ENCODE data around the gene HES2.
A peak's percentile ranks its signal among the peaks of the same experiment; 100 is the strongest.
"Not testable (repeated sequence)": the region's sequence is repeated elsewhere in the genome, so short reads cannot be mapped to it uniquely, and the experiment has no call there.

Gene HES2

GRCh38 chr1:6437012-6437700, 17.4 kb upstream of the HES2 start:
- DNase-seq (ENCODE audit: low read depth in 1 of 2, low spot score in 1 of 2) = not testable (repeated sequence)

GRCh38 chr1:6436277-6436676, 16.6 kb upstream of the HES2 start:
- not testable (repeated sequence) for DNase-seq (ENCODE audit: low read depth in 1 of 2, low spot score in 1 of 2)

- DNase-seq (ENCODE audit: low read depth in 1 of 2, low spot score in 1 of 2) = no peak
Measured at GRCh38 chr1:6435547-6435946, 15.8 kb upstream of the HES2 start.

GRCh38 chr1:6435129-6435528, 15.4 kb upstream of the HES2 start:
- no peak for DNase-seq (ENCODE audit: low read depth in 1 of 2, low spot score in 1 of 2)

- no peak for DNase-seq (ENCODE audit: low read depth in 1 of 2, low spot score in 1 of 2)
Measured at GRCh38 chr1:6434186-6434585, 14.5 kb upstream of the HES2 start.

GRCh38 chr1:6431645-6432579, 12.2 kb upstream of the HES2 start:
- DNase-seq (ENCODE audit: low read depth in 1 of 2, low spot score in 1 of 2) = not testable (repeated sequence)

GRCh38 chr1:6429660-6430411, 10.1 kb upstream of the HES2 start:
- DNase-seq (ENCODE audit: low read depth in 1 of 2, low spot score in 1 of 2) = not testable (repeated sequence)

GRCh38 chr1:6428453-6428852, 8.7 kb upstream of the HES2 start:
- not testable (repeated sequence) for DNase-seq (ENCODE audit: low read depth in 1 of 2, low spot score in 1 of 2)

- DNase-seq (ENCODE audit: low read depth in 1 of 2, low spot score in 1 of 2) = no peak
Measured at GRCh38 chr1:6427441-6428390, 8.0 kb upstream of the HES2 start.

GRCh38 chr1:6426972-6427350, 7.2 kb upstream of the HES2 start:
- DNase-seq (ENCODE audit: low read depth in 1 of 2, low spot score in 1 of 2) = no peak

GRCh38 chr1:6426277-6426971, 6.7 kb upstream of the HES2 start:
- no peak for DNase-seq (ENCODE audit: low read depth in 1 of 2, low spot score in 1 of 2)

GRCh38 chr1:6425658-6426057, 5.9 kb upstream of the HES2 start:
- DNase-seq (ENCODE audit: low read depth in 1 of 2, low spot score in 1 of 2) = no peak

GRCh38 chr1:6424619-6425593, 5.2 kb upstream of the HES2 start, which contains the start of gene ESPN:
TSS of gene ESPN (plus strand) at chr1:6424776. CDS start at chr1:6424956, 180 bp downstream.
- DNase-seq (ENCODE audit: low read depth in 1 of 2, low spot score in 1 of 2) = no peak

GRCh38 chr1:6424000-6424565, 4.4 kb upstream of the HES2 start:
- DNase-seq (ENCODE audit: low read depth in 1 of 2, low spot score in 1 of 2) = no peak

- peak; percentile 47 to 63 for DNase-seq (ENCODE audit: low read depth in 1 of 2, low spot score in 1 of 2)
Measured at GRCh38 chr1:6423321-6423999, 3.7 kb upstream of the HES2 start.

GRCh38 chr1:6421266-6421665, 1.5 kb upstream of the HES2 start:
- DNase-seq (ENCODE audit: low read depth in 1 of 2, low spot score in 1 of 2) = no peak

- DNase-seq (ENCODE audit: low read depth in 1 of 2, low spot score in 1 of 2) = no peak
Measured at GRCh38 chr1:6420454-6421042, 829 bp upstream of the HES2 start.

Data from activated CD4-positive, alpha-beta T cell treated with anti-CD3 and anti-CD28 coated beads, Interleukin-2, amount 50 U/mL, for 24 hours (primary cell).